Stimulated activated CD8-positive, alpha-beta memory T cell treated with anti-CD3 and anti-CD28 coated beads, Interleukin-4, amount 100 ng/mL, for 48 hours (primary cell): ENCODE measurements around the gene LASP1NB.
"Not testable (repeated sequence)": the region's sequence is repeated elsewhere in the genome, so short reads cannot be mapped to it uniquely, and the experiment has no call there.

Source experiments
- DNase-seq: peaks from one replicate; pipeline ENCODE4 v3.0.0-alpha.2; 2020

LASP1NB gene

GRCh38 chr17:38897176-38897575 lies 28.2 kb upstream of the LASP1NB start:
- DNase-seq = no peak

- no peak for DNase-seq
Observed at GRCh38 chr17:38897671-38898290, 27.6 kb upstream of the LASP1NB start.

- peak; percentile 57 for DNase-seq
Observed at GRCh38 chr17:38898291-38898679, 27.1 kb upstream of the LASP1NB start.

GRCh38 chr17:38898812-38899348 lies 26.5 kb upstream of the LASP1NB start:
- DNase-seq = peak; percentile 90

GRCh38 chr17:38899421-38899820 lies 26.0 kb upstream of the LASP1NB start:
- no peak for DNase-seq

GRCh38 chr17:38900978-38901656 lies 24.3 kb upstream of the LASP1NB start:
- peak; percentile 60 for DNase-seq

GRCh38 chr17:38903404-38903803 lies 22.0 kb upstream of the LASP1NB start:
- DNase-seq = no peak

- DNase-seq = no peak
Observed at GRCh38 chr17:38904892-38905291, 20.5 kb upstream of the LASP1NB start.

- DNase-seq = no peak
Observed at GRCh38 chr17:38905375-38905774, 20.0 kb upstream of the LASP1NB start.

GRCh38 chr17:38906460-38907228 lies 18.8 kb upstream of the LASP1NB start:
- no peak for DNase-seq

- no peak for DNase-seq
Observed at GRCh38 chr17:38907930-38908675, 17.3 kb upstream of the LASP1NB start.

GRCh38 chr17:38908676-38909181 lies 16.7 kb upstream of the LASP1NB start:
- DNase-seq = no peak

GRCh38 chr17:38910325-38910724 lies 15.1 kb upstream of the LASP1NB start:
- DNase-seq = no peak

GRCh38 chr17:38911081-38911730 lies 14.2 kb upstream of the LASP1NB start:
- peak; percentile 18 for DNase-seq

- DNase-seq = not testable (repeated sequence)
Observed at GRCh38 chr17:38911731-38912081, 13.7 kb upstream of the LASP1NB start.

- DNase-seq = peak; percentile 13
Observed at GRCh38 chr17:38912221-38912813, 13.1 kb upstream of the LASP1NB start.

GRCh38 chr17:38914741-38915638 lies 10.4 kb upstream of the LASP1NB start:
- DNase-seq = peak; percentile 23

- DNase-seq = no peak
Observed at GRCh38 chr17:38915639-38915995, 9.8 kb upstream of the LASP1NB start.

GRCh38 chr17:38916771-38917170 lies 8.6 kb upstream of the LASP1NB start:
- DNase-seq = peak; percentile 8

- peak; percentile 18 for DNase-seq
Observed at GRCh38 chr17:38917259-38917658, 8.2 kb upstream of the LASP1NB start.
